NCI-H2196 treated with DMSO at 0.1 percent for 48 hours (cell line): ENCODE measurements around the gene STX8.

ENCODE experiments used
- DNase-seq: peaks from one replicate; lab custom pipeline; 2025; ENCODE audit not compliant: unreplicated experiment; lab: John Stamatoyannopoulos, UW

The STX8 gene

DNA sequence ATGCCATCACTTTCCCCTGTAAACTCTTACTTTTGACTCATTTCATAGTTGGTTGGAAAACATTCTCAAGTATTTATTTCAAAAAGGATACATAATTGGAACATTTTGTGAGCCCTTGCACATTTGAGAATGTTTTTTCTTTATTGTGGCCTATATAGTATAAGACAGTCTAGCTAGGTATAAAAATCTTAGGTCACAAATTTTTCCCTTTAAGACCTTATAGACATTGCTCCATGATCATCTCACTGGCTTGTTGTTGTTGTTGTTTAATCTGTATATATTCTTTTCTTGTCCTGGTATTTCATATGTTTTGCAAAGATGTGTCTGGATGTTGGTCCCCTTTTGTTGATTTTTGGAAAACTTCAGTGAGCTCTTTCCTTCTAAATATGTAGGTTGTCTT lies 360.2 kb downstream of the STX8 start:
- no peak for DNase-seq

DNA sequence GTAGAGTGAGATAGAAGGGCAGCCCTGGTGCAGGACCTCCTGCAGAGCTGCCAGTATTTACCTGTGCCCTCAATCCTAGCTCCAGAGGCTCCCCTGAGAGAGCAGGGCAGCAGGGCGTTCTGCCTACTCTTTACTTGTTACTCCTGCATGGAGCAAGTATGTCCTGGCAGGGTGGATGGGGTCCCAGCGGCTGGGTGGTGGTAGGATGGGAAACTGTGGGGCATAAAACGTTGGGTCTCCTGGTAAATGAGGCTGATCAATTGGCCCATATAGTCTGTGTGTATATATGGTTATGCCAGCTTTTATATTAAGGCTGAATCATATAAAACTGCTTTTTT lies 362.3 kb downstream of the STX8 start:
- no peak for DNase-seq

DNA sequence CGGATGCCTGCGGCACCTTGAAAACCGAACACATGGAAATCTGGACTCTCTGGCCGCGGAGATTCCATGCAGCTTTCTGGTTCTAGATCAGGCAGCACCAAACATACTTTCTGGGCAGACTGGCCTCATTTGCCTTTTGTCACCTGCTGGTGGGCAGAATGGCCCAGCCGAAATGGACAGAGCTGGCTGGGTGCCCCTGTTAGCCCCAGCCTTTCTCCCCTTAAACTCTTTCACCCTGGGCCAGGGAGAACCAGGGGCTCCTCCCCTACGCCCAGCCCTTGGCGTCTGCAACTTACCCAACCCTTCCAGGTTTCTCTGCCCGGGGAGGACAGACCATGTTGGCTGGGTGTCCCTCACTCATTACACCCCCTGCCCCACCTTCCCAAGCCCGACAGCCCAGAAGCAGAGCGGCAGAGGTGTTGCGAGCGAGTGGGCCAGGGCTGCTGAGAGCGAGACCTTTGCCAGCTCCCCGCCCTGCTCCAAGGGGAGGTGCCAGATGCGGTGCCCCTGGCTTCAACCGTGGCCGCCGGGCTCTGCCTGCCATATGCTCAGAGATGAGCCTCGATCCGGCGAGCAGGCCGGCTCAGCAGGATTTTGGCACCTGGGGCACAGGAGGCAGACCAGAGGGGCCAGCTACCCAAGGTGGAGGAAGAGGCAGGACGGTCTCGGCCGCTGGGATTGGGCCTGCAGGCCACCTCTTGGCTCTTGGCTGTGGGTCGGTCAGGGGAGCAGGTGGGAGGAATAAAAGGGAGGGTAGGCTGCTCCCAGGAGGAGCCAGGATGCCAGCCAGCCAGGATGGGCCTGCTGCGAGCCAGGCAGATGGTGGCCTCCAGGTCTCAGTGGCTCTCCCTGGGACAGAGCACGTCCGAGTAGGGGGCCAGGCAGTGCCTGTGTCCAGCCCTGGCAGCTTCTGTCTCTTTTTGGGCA lies 363.0 kb downstream of the STX8 start:
- no peak for DNase-seq

GRCh38 chr17:9211133-9211765 lies 364.4 kb downstream of the STX8 start:
- no peak for DNase-seq

- DNase-seq: no peak
These were observed 365.7 kb downstream of the STX8 start for GRCh38 chr17:9209781-9210370.

- no peak for DNase-seq
These were observed 366.3 kb downstream of the STX8 start for GRCh38 chr17:9209347-9209746.

DNA sequence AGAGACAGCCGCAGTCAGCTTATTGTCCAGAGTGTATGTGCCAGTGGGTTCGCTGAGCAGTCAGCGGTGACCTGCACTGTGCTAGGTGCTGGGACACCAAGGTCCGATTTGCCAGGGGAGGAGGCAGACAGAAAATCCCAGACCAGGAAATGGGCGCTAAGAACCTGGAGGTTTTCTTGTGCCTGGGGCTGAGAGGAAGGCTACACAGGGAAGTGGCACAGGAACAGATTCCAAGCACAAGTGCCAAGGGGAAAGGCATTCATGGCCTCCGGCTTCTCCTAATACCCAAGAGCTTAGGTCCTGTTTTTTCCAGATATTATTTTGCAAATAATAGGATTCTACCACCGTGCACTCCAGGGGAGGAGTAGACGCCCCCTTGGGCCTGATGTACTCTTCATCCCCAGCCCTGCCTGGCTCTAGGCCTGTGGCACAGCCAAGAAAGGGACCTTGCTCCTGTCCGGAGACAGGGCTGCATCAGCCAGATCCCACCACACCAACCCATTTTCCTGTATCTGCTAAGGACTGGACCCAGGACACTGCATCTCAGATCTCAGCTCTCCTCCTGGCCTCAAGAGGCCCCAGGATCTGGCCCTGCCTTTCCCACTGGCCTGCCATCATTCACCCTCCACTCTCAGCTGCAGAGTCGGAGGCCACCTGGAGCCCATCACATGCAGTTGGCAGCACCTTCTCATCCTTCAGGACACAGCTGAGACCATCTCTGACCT lies 367.1 kb downstream of the STX8 start:
- no peak for DNase-seq

GRCh38 chr17:9206741-9207332 lies 368.8 kb downstream of the STX8 start:
- DNase-seq: no peak

- DNase-seq: no peak
These were observed 369.3 kb downstream of the STX8 start for GRCh38 chr17:9206410-9206703.

DNA sequence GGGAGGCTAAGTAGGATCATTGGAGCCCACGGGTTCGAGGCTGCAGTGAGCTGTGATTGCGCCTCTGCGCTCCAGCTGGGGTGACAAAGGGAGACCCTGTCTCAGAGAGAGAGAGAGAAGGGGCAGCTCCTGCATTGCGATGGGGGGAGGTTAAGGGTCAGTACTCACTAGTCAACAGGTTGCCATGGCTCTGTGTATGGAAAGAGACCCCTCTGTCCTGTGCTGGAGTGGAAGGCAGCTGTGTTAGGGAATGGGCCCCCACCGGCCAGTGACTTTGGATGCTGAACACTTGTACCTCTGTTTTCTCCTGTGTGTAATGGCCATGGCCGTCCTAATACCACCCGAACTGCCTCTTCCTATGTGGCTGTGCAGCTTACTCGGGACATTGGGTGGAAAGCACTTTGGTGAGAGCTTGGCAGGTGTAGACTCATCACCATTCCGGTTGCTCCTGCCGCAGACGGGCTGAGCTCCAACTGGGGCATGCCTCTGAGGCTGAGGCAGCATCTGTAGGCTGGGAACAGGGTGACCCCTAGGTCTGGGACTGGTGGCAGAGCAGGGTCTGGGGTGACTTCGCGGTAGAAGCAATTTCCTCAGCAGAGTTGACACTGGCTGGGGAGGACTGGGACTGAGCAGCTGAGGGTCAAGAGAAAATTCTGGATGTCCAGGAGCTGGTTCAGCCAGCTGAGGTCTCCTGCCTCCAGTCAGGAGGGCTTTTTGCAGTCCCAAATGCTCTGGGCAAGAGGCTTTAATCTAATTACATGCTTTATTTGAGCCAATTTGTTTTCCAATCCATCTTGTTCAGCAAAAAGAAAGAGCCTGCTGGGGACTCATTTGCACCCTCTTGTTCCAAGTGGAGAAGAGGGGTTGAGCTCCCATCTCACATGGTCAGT lies 369.9 kb downstream of the STX8 start:
- DNase-seq: no peak

DNA sequence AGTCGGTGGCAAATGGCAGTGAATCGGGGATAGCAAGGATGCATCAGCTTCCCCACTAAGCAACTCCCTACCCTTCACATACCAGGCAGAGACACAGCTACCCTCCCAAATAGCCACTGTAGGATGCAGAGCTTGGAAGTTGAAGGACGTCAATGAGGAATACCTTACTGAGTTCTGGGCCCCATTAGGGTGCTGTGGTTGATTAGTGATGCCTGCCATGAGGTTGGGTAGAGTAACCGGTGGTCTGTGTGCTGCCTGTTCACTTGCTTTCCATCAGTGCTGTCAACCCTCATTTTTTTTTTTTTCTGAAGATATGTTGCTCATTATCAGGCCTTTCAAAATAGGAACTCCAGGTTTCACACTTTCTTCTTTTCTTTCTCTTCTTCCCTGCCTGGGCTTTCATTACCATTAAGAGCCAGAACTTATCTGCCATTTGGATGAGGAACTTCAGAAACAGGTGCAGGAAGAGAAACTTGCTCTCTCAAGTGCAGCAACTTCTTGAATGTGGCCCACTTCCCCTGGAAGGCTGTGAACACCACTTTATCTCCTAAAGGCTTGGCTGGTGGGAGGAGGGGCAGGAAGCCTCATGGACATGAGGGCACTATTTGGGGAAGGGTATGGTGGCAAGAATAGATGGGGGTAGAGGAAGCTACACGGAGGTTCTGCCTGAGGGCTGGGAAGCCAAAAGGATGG lies 370.8 kb downstream of the STX8 start:
- DNase-seq: no peak

GRCh38 chr17:9203771-9204425 lies 371.7 kb downstream of the STX8 start:
- DNase-seq: no peak

GRCh38 chr17:9202532-9202931 lies 373.1 kb downstream of the STX8 start:
- no peak for DNase-seq

DNA sequence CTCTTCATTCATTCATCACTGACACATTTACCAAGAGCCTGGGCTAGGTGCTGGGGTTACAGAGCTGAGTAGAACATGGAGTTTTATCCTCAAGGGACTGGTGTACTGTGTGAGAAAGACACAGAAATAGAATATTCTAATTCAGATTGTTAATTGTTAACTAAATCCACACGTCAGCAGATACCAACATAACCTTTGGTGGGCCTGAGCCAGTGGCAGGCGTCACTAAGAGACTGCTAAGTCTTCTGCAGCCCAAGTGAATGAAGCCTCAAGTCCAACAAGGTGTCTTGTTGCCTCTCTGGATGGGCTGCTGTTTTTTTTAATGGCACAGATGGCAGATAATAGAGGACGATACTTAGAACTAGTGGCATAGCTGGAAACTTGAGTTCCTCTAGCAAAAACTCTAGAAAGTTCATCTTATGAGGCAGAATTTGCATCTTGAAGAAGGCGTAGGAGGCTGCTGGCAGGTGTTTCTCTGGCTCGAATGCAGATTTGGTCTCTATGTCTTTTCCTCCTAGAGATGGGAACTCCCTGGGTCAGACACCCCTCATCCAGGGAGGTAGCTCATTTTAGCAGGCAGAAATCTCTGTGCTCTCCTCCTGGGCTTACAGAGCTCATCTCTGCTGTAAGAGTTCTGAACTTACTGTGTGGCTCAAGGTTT lies 374.8 kb downstream of the STX8 start:
- DNase-seq: no peak
